Measurements from ENCODE around the gene TSPAN18.
"Not testable (repeated sequence)": the region's sequence is repeated elsewhere in the genome, so short reads cannot be mapped to it uniquely, and the experiment has no call there.

Gene TSPAN18

DNA sequence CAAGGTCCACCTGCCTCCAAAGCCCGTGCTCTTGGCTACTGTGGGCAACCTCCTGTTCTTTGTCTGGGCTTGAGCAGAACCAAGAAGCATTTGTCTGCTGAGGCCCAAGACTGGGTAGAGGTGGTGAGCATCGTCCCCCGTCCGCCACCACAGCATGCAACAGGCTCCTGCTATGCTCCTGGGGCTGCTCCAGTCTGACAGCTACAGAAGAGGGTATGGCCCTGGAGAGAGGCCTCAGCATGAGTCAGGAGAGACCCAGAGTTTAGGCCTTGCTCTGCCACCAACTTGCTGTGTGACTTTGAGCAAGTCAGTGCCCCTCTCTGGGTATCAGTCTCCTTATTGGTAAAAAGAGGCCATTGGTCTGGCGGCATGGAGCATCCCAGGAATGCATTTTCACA lies 132.8 kb downstream of the TSPAN18 start:
- TF ChIP-seq TAF1 (IDR thresholded peaks at IDR 0.05; ENCODE audit: borderline replicate concordance, low read depth, low read length), result no peak
- TF ChIP-seq POLR2A (IDR thresholded peaks at IDR 0.05; ENCODE audit: low read depth, low read length), result no peak
- no peak for TF ChIP-seq POLR2AphosphoS5 (IDR thresholded peaks at IDR 0.05; ENCODE audit: low read depth, low read length)
- DNase-seq (ENCODE audit: insufficient read length) (no peak), FAIRE-seq (no peak)

DNA sequence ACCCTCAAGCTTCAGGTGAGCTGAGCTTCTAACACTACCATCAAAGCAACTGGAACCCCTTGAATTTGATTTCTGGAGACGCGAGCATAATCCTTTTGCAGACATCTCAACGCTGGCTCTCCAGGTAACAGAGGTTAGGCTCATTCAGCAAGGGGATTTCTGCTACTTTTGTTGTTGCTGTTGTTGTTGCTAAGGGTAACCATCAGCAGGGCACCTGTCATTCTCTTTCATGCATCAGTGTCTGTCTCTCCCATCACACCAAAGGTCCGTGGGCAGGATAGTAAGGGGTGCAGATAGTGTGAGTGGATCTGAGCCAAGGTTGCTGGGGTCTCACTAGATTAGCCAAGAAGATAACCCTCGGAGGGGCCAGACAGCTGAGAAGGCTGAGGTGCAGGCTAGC lies 133.6 kb downstream of the TSPAN18 start:
- DNase-seq (ENCODE audit: insufficient read length) (no peak), FAIRE-seq (no peak)
- TF ChIP-seq POLR2A (IDR thresholded peaks at IDR 0.05; ENCODE audit: low read depth, low read length), result no peak
- TF ChIP-seq POLR2AphosphoS5 (IDR thresholded peaks at IDR 0.05; ENCODE audit: low read depth, low read length), result no peak
- TF ChIP-seq TAF1 (IDR thresholded peaks at IDR 0.05; ENCODE audit: borderline replicate concordance, low read depth, low read length), result no peak

DNA sequence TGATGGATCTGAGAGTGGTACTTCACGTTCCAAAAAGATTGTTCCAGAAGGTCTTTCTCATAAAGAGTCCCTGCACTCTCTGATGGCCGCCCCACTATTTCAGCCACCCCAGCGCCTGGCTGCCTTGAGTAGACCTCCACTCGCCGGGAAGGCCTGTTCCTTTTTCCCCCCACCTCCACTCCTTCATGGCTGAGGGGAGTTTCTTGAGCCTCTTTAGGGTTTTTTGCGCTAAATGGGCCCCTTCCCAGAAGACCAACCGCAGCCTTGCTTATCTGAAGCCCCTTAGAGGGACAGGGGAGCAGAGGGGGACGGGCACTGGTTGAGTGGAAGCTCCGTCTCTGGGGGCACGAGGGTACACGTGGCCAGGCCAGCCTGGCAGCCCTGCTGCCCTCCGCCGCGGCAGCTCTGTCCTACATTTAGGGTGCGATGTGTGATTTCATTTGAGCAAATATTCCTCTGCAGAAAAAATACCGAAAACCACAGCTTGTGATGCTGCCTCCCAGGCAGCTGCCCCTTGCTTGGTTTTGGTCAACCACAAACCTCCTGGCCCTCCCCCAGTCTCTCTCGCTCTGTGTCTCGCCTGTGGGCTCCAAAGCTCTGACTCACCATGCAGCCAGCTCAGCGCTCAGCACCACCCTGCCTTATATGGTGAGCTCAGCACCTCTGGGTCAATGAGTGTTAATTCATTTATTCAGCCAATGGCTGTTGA lies 135.2 kb downstream of the TSPAN18 start:
- TF ChIP-seq TAF1 (IDR thresholded peaks at IDR 0.05; ENCODE audit: borderline replicate concordance, low read depth, low read length) (no peak), POLR2A (IDR thresholded peaks at IDR 0.05; ENCODE audit: low read depth, low read length) (peak; percentile 49; the same call in 1 of the 2 replicates)
- FAIRE-seq (peak; percentile 99), DNase-seq (ENCODE audit: insufficient read length) (peak; percentile 75)

DNA sequence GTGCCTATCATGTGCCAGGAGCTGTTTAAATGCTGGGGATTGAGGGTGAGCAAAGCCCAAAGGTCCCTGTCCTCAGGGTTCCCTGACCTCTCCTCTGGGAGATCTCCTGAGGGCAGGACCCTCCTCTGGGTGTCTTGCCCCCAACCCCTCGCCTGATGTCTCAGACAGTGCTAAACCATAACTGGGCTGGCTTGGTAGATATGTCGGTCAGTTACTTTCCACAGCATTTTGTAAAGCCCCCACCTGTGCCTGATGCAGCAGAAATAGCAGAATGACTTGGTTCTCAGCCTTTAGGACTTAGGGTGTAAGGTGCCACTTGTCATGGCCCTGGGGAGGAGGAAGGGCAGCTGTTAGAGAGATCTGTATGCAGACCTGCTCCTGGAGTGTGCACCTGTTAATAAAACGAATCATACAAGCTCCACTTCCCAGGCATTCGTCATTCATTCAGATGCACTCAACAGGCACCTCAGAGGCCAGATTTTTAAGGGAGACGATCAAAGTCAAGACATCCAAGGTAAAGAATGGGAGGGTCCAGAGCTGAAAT lies 135.9 kb downstream of the TSPAN18 start:
- FAIRE-seq, result no peak
- no peak for DNase-seq (ENCODE audit: insufficient read length)
- peak; percentile 1; the same call in 1 of the 2 replicates for TF ChIP-seq POLR2A (IDR thresholded peaks at IDR 0.05; ENCODE audit: low read depth, low read length)
- no peak for TF ChIP-seq POLR2AphosphoS5 (IDR thresholded peaks at IDR 0.05; ENCODE audit: low read depth, low read length)
- TF ChIP-seq TAF1 (IDR thresholded peaks at IDR 0.05; ENCODE audit: borderline replicate concordance, low read depth, low read length), result no peak

DNA sequence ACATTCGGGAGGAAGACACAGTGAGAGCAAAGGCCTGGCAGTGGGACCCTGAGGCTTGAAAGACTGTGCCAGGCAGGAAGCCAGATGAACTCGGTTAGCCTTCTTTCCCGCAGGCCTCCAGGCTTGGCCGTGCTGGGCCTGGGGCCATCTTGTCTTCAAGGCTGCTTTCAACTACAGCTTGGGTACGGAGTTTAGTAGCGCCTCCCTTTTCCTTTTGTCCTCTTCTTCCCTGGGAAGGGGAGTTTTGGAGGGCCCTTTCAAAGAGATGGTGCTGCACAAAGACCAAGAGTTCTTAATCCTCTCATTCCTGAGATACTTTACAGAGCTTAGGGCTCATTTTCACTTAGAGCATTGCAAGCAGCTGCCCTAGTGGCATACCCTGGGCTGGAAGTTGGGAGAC lies 136.5 kb downstream of the TSPAN18 start:
- no peak for TF ChIP-seq POLR2AphosphoS5 (IDR thresholded peaks at IDR 0.05; ENCODE audit: low read depth, low read length)
- TF ChIP-seq POLR2A (IDR thresholded peaks at IDR 0.05; ENCODE audit: low read depth, low read length), result no peak
- TF ChIP-seq TAF1 (IDR thresholded peaks at IDR 0.05; ENCODE audit: borderline replicate concordance, low read depth, low read length), result no peak
- DNase-seq (ENCODE audit: insufficient read length), result no peak
- no peak for FAIRE-seq

DNA sequence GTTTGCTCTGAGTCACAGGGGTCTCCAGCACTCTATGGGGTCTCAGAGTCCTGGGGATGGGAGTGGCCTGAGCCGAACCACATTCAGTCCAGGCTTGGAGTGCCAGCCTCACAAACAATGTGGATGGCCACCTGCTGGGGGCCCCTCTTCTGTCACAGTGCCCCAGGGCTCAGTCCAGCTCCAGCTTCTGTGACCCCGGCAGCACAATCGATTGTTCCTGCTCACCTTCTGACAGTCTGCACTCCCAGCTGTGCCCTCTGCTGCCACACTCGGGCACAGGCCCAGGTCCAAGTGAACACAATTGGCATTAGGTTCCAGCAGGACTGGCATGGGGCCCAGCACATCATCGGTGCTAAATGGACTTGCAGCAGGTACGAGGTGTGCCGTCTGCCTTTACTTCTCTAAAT lies 139.1 kb downstream of the TSPAN18 start:
- DNase-seq (ENCODE audit: insufficient read length) (no peak), FAIRE-seq (no peak)
- TF ChIP-seq POLR2A (IDR thresholded peaks at IDR 0.05; ENCODE audit: low read depth, low read length) (no peak), POLR2AphosphoS5 (IDR thresholded peaks at IDR 0.05; ENCODE audit: low read depth, low read length) (no peak), TAF1 (IDR thresholded peaks at IDR 0.05; ENCODE audit: borderline replicate concordance, low read depth, low read length) (no peak)

DNA sequence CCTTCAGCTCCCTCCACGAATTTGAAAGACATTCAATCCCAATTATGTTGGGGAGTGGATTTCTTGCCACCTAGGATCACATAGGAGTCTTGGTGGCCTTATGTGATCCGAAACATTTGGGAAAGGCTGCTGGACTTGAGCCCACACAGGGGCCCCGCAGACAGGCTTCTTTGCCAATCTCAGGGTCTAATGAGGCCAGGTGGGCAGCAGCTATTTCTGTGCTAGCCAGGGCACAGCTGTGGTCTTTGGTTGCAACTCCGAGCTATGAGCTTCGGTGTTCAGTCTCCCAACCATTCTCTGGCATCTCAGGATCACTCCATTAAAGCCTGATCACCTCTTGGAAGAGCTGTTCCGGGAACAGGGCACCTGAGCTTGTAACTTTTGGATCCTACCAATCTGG lies 139.5 kb downstream of the TSPAN18 start:
- peak; percentile 58 for FAIRE-seq
- no peak for DNase-seq (ENCODE audit: insufficient read length)
- TF ChIP-seq TAF1 (IDR thresholded peaks at IDR 0.05; ENCODE audit: borderline replicate concordance, low read depth, low read length) (no peak), POLR2A (IDR thresholded peaks at IDR 0.05; ENCODE audit: low read depth, low read length) (no peak), POLR2AphosphoS5 (IDR thresholded peaks at IDR 0.05; ENCODE audit: low read depth, low read length) (no peak)

DNA sequence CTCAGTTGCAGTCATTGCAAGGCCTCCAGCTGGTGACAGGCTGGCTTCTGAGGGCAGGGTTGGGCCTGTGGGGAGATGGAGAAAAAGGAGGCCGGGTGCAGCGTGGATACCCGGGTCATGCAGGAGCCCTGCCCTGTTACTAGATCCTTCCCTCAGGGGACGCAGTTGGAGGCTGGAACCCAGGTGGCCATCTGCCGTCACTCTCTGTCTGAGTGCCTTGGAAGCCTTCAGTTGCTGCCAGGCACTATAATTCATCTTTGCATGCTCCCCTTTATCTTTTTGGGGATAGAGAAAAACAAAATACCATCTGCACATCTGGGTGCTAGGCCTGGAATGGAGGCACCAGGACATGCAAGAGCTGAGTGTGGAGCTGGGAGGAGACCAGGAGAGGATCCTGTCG lies 141.3 kb downstream of the TSPAN18 start:
- DNase-seq (ENCODE audit: insufficient read length) (no peak), FAIRE-seq (no peak)
- no peak for TF ChIP-seq TAF1 (IDR thresholded peaks at IDR 0.05; ENCODE audit: borderline replicate concordance, low read depth, low read length)
- no peak for TF ChIP-seq POLR2AphosphoS5 (IDR thresholded peaks at IDR 0.05; ENCODE audit: low read depth, low read length)
- TF ChIP-seq POLR2A (IDR thresholded peaks at IDR 0.05; ENCODE audit: low read depth, low read length), result no peak

DNA sequence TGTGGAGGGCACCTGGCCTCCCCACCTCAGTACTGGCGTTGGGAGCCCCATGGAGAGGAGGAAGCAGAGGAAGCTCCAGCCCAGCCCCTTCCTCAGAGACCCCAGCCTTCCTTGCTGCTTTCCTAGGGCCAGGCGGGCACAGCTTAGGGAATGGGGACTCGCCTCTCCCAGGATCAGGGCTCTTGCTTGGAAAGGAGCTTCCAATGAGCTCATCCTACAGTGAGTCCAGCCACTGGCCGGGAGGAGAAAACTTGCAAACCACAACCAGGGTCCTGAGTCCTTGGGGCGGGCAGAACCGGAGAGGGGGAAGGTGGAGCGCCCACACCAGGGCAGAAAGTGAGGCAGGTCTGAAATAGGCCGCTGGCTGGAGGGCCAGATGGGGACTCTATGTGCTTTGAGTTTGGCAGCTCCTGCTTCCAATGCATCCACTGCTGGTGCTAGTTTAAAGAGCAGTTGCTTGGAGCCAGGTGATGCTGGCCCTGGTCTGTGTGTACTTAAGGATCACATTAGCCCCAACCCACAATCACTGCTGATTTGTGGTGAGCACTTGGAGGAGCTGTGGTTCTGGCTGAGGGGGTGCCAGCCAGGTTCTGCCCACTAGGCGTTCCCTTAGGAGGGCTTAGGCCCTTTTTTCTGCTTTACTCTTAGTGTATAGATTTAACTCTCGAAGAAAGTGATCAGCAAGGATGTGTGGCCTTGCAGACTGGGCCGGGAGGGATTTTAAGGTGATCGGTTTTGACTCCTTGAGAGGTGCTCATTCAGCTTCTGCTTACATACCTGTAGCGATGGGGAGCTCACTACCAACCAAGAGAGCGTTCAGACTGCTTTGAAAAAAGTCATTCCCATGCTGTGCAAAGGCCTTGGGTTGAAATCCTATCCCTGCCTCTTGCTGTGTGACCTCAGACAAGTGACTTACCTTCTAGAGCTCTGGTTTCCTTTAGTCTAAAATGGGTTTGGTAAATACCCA lies 142.0 kb downstream of the TSPAN18 start:
- no peak for FAIRE-seq
- no peak for DNase-seq (ENCODE audit: insufficient read length)
- TF ChIP-seq POLR2AphosphoS5 (IDR thresholded peaks at IDR 0.05; ENCODE audit: low read depth, low read length), result no peak
- TF ChIP-seq POLR2A (IDR thresholded peaks at IDR 0.05; ENCODE audit: low read depth, low read length), result no peak
- no peak for TF ChIP-seq TAF1 (IDR thresholded peaks at IDR 0.05; ENCODE audit: borderline replicate concordance, low read depth, low read length)

DNA sequence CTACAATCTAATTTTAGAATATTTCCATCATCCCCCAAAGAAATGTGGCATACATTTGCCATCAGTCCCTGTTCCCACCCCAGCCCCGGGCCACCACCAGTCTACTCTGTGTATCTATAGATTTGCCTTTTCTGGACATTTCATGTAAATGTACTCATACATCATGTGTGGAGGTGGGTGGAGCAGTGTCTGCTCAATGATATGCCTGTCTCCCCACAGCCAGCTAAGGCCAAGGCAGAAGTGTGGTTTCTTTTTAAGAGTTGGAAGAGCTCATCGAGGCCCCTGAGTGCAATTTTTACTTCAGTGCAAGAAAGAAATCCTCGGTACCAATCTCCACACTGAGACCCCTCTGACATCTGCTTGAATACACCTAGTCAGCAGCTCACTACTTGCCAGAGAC lies 143.4 kb downstream of the TSPAN18 start:
- FAIRE-seq (no peak), DNase-seq (ENCODE audit: insufficient read length) (no peak)
- TF ChIP-seq POLR2A (IDR thresholded peaks at IDR 0.05; ENCODE audit: low read depth, low read length), result no peak
- TF ChIP-seq POLR2AphosphoS5 (IDR thresholded peaks at IDR 0.05; ENCODE audit: low read depth, low read length), result no peak
- TF ChIP-seq TAF1 (IDR thresholded peaks at IDR 0.05; ENCODE audit: borderline replicate concordance, low read depth, low read length), result no peak

DNA sequence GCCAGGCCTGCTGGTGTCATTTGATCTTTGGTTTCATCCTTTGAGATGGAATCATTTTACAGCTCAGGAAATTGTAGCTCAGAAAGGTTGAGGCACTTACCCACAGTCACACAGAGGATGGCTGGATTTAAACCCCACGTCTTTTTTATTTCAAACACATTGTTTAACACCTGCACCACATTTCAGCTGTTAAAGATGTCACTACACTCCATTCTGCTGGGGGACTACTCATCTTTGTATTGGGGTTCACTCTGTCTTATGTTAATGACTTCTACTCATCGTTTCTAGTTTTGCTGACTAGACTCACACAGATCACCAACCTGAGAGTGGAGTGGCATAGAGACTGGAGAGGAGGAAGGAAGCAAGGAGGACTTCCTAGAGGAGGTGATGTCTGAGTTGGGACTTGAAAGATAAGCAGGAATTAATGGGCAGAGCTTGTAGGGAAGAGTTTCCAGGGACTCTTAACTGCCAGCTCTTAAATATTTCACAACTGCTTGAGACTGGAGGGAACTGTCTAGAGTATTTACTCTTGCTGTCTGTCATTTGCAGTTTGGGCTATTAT lies 143.9 kb downstream of the TSPAN18 start:
- TF ChIP-seq POLR2AphosphoS5 (IDR thresholded peaks at IDR 0.05; ENCODE audit: low read depth, low read length), result no peak
- TF ChIP-seq POLR2A (IDR thresholded peaks at IDR 0.05; ENCODE audit: low read depth, low read length), result no peak
- TF ChIP-seq TAF1 (IDR thresholded peaks at IDR 0.05; ENCODE audit: borderline replicate concordance, low read depth, low read length), result no peak
- no peak for FAIRE-seq
- no peak for DNase-seq (ENCODE audit: insufficient read length)

DNA sequence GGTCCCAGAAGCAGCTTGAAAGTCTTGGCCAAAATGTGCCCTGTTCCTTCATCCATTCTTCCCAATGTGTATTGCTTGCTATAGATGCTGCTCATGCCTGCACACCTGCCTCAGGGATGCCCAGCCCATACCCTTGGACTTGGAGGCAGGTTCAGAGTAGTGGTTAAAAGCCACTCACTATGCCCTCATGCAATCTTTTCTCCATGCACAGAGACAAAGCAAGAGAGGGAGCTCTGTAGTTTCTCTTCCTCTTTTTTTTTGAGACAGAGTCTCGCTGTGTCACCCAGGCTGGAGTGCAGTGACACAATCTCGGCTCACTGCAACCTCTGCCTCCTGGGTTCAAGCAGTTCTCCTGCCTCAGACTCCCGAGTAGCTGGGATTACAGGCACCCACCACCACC lies 144.9 kb downstream of the TSPAN18 start:
- not testable (repeated sequence) for FAIRE-seq

More for the DNA sequence above, 144.9 kb downstream of the TSPAN18 start:
- peak; percentile 42 for DNase-seq (ENCODE audit: insufficient read length)
